Coronary artery (tissue), 2 donors: ENCODE results near the gene NONO.
A peak's percentile ranks its signal among the peaks of the same experiment; 100 is the strongest.
"Not testable (repeated sequence)": the region's sequence is repeated elsewhere in the genome, so short reads cannot be mapped to it uniquely, and the experiment has no call there.

Experiments used
- DNase-seq: peaks from one replicate; pipeline ENCODE4 v3.0.0-alpha.2; 2017; ENCODE audit warnings: low spot score
- H3K27ac ChIP-seq, 2 donors: fragments of 200-600 bp; sonication (generic); one replicate each; pipeline ENCODE4 v1.5.1; 2016 to 2019
- H3K4me3 ChIP-seq: fragments of 200-600 bp; sonication (generic); 2 replicates; pipeline ENCODE4 v1.5.1; 2016; ENCODE audit warnings: mild to moderate bottlenecking, moderate library complexity
- CTCF ChIP-seq: fragments of 200-600 bp; sonication (generic); IDR thresholded peaks from one replicate; pipeline ENCODE4 v1.5.1; 2019; ENCODE audit warnings: antibody characterized with exemption

The NONO gene

GRCh38 chrX:71291381-71291780 lies 7.9 kb downstream of the NONO start:
- TF ChIP-seq CTCF, result no peak
- no peak overlapping the region for H3K27ac ChIP-seq

GRCh38 chrX:71292669-71293365 lies 9.4 kb downstream of the NONO start:
- Histone ChIP-seq H3K27ac (no peak overlapping the region), H3K4me3 (no peak overlapping the region)
- no peak for DNase-seq
- TF ChIP-seq CTCF, result no peak

More at GRCh38 chrX:71291381-71291780, 7.9 kb downstream of the NONO start:
- no peak overlapping the region for H3K4me3 ChIP-seq
- DNase-seq, result no peak

- no peak overlapping the region for H3K27ac ChIP-seq
- no peak for TF ChIP-seq CTCF
- no peak overlapping the region for H3K4me3 ChIP-seq
- no peak for DNase-seq
These were observed 13.4 kb downstream of the NONO start for GRCh38 chrX:71296806-71297205.

- H3K27ac ChIP-seq, result no peak overlapping the region
- DNase-seq, result no peak
- TF ChIP-seq CTCF, result no peak
- no peak overlapping the region for H3K4me3 ChIP-seq
These were observed 14.7 kb downstream of the NONO start for GRCh38 chrX:71298119-71298518.

GRCh38 chrX:71300064-71300463 lies 16.6 kb downstream of the NONO start:
- DNase-seq, H3K4me3 ChIP-seq, H3K27ac ChIP-seq: not testable (repeated sequence)

DNA sequence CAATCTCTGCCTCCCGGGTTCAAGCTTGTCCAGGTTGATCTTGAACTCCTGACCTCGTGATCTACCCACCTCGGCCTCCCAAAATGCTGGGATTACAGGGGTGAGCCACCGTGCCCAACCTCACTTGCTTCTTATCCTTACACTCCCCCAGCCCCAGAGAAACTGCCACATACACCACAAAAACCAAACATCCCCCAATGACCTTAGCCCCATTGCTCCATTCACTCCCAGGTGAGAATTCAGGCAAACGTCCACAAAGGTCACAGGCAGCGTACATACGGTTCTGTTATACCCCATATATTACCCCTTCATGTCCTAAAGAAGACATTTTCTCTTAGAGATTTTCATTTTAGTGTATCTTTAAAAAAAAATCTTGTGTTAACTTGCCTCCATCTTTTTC lies 17.1 kb downstream of the NONO start:
- not testable (repeated sequence) for H3K27ac ChIP-seq, DNase-seq, H3K4me3 ChIP-seq

GRCh38 chrX:71301195-71301924 lies 17.9 kb downstream of the NONO start, which contains the start of gene ITGB1BP2:
Gene ITGB1BP2, plus strand, starts transcription at chrX:71301750. Its CDS starts 57 bp downstream, at chrX:71301807.
- DNase-seq, result peak; percentile 77
- no peak for TF ChIP-seq CTCF
- Histone ChIP-seq H3K4me3 (peak within 1 kb of the TSS; percentile 53), H3K27ac (peak within 1 kb of the TSS; percentile 66 to 77)
